Type B pancreatic cell (in vitro differentiated cells): Measurements from ENCODE around the gene ESRRA. TPM values are rescaled to one million over a fixed set of nuclear protein-coding genes. Genes with fewer than 3 reads are reported as not detected.

ENCODE experiments used
- DNase-seq: peaks from one replicate; pipeline ENCODE4 v3.0.0; 2021; ENCODE audit warnings: mixed read lengths; ENCODE audit not compliant: unreplicated experiment; ENCODE audit errors: extremely low spot score
- H3K27ac Mint-ChIP-seq: 2 replicates; pipeline ENCODE4 v1.8.0; 2021; ENCODE audit warnings: mild to moderate bottlenecking, mixed read lengths
- H3K27me3 Mint-ChIP-seq: 2 replicates; pipeline ENCODE4 v1.8.0; 2021; ENCODE audit warnings: mixed read lengths
- H3K36me3 Mint-ChIP-seq: 2 replicates; pipeline ENCODE4 v1.8.0; 2021; ENCODE audit warnings: mixed read lengths
- H3K4me1 Mint-ChIP-seq: one replicate; pipeline ENCODE4 v1.8.0; 2021; ENCODE audit warnings: mixed read lengths; ENCODE audit not compliant: unreplicated experiment
- H3K4me3 Mint-ChIP-seq: 2 replicates; pipeline ENCODE4 v1.8.0; 2021; ENCODE audit warnings: mild to moderate bottlenecking, mixed read lengths
- H3K9me3 Mint-ChIP-seq: 2 replicates; pipeline ENCODE4 v1.8.0; 2021; ENCODE audit warnings: mixed read lengths
- total RNA-seq: library from RNA; stranded (reverse); gene quantifications from 2 replicates; pipeline ENCODE4 v1.2.1, GENCODE V29; 2021; ENCODE audit warnings: low replicate concordance
- TF ChIP-seq, protein P1 (sequence below): fragments of 200-600 bp; sonication (generic); conservative IDR thresholded peaks from 2 replicates; pipeline ENCODE4 v1.5.0; 2021; ENCODE audit warnings: antibody characterized with exemption, mild to moderate bottlenecking

ESRRA gene
- total RNA-seq, 1 donor from 2014 or later: 41.7 TPM

DNA sequence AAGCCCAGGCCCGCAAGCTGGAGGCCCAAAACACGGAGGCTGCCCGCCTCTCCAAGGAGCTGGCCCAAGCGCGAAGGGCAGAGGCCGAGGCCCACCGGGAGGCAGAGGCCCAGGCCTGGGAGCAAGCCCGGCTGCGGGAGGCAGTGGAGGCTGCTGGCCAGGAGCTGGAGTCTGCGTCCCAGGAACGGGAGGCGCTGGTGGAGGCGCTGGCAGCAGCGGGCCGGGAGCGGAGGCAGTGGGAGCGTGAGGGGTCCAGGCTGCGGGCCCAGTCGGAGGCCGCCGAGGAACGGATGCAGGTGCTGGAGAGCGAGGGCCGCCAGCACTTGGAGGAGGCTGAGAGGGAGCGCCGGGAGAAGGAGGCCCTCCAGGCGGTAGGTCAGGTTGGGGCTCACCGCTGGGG is 39.5 kb downstream of the ESRRA start:
- Mint-ChIP-seq H3K36me3 (no peaks in the 10 kb centered on the region), H3K9me3 (no peaks in the 10 kb centered on the region), H3K27me3 (no peaks in the 10 kb centered on the region)

DNA sequence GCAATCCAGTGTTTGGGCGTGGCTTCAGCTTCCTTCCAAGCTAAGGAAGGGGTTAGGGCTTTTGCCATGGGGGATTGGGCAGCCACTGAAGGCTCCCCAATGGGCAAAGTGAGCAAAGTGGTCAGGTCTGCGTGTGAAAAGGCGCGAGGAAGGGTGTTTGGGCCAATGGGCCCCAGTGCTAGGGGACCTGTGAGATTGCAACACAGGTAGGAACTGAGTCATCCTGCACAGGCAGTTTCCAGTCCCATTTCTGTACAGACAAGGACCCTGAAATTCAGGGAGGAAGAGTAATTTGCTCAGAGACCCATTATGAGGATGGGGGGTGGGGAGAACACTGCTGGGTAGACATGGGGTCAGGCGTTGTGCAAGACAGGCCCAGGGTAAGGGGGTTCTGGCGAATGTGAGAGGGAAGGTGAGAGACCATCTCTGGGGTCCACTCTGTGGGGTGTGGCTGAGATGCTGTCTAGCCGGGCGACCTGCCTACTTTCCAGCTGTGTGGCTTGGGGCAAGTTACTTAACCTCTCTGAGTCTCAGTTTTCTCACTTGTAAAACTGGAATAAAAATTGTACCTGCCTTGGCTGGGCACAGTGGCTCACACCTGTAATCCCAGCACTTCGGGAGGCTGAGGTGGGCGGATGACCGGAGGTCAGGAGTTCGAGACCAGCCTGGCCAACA is 42.0 kb downstream of the ESRRA start:
- H3K4me3 Mint-ChIP-seq: no peak overlapping the region
- TF ChIP-seq, protein P1, sequence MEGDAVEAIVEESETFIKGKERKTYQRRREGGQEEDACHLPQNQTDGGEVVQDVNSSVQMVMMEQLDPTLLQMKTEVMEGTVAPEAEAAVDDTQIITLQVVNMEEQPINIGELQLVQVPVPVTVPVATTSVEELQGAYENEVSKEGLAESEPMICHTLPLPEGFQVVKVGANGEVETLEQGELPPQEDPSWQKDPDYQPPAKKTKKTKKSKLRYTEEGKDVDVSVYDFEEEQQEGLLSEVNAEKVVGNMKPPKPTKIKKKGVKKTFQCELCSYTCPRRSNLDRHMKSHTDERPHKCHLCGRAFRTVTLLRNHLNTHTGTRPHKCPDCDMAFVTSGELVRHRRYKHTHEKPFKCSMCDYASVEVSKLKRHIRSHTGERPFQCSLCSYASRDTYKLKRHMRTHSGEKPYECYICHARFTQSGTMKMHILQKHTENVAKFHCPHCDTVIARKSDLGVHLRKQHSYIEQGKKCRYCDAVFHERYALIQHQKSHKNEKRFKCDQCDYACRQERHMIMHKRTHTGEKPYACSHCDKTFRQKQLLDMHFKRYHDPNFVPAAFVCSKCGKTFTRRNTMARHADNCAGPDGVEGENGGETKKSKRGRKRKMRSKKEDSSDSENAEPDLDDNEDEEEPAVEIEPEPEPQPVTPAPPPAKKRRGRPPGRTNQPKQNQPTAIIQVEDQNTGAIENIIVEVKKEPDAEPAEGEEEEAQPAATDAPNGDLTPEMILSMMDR: no peak
- H3K27ac Mint-ChIP-seq: peak overlapping the region; percentile 26
- DNase-seq: no peak
- no peaks in the 10 kb centered on the region for H3K9me3 Mint-ChIP-seq
- no peaks in the 10 kb centered on the region for H3K36me3 Mint-ChIP-seq
- no peaks in the 10 kb centered on the region for H3K27me3 Mint-ChIP-seq
- H3K4me1 Mint-ChIP-seq: peaks cover 4% of the 10 kb centered on the region

More for the DNA sequence above, 39.5 kb downstream of the ESRRA start:
- no peak overlapping the region for H3K27ac Mint-ChIP-seq
- no peak for DNase-seq
- TF ChIP-seq, protein P1: no peak
- H3K4me3 Mint-ChIP-seq: no peak overlapping the region
- H3K4me1 Mint-ChIP-seq: peaks cover 7% of the 10 kb centered on the region

DNA sequence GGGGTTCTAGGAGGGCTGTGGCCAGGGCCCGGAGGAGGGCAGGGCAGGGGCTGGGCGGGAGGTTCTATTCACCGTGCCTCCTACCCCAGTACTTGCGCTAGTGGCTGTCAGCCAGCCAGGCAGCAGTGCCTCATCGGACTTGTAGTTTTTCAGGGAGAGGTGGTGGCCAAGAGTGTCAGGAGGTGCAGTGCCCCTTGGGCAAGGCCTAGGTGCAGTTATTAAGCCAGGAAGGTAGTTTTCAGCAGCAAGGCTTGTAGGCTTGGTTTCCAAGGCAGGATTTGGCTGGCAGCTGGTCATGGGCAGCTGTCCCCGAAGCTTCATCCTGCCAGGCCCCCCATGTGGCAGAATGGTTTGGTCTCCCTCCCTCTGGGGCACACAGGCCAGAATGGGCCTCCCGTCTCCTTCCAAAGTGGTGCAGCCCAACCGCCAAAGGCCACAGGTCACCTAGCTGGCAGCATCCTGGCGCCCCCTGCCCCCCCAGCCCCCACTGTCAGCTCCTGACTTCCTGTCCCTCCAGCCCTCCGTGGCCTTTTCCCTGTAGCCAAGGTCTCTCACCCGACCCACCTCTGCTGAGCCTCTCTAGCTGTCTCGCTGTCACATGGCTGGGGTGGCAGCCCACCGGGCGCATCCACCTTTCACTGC is 43.2 kb downstream of the ESRRA start:
- Mint-ChIP-seq H3K27me3 (no peaks in the 10 kb centered on the region), H3K4me3 (no peak overlapping the region), H3K4me1 (peaks cover 4% of the 10 kb centered on the region), H3K36me3 (no peaks in the 10 kb centered on the region), H3K9me3 (no peaks in the 10 kb centered on the region), H3K27ac (no peak overlapping the region)
- TF ChIP-seq, protein P1: no peak
- DNase-seq: no peak

DNA sequence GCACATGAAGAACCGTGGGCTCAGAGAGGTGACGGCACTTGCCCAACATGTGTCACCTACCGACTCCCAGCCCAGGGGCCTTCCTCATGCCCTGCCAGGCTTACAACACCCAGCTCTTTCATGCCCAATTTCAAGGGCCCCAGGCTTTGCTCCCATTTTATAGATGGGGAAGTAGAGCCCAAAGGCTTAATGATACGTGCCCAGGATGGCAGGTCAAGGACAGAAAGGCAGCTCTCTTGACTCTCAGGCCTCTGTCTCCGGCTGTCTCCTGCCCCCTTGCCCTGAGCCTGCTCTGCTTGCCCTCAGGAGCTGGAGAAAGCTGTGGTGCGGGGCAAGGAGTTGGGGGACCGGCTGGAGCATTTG is 43.7 kb downstream of the ESRRA start:
- H3K4me1 Mint-ChIP-seq: peaks cover 4% of the 10 kb centered on the region
- no peaks in the 10 kb centered on the region for H3K9me3 Mint-ChIP-seq
- no peak overlapping the region for H3K4me3 Mint-ChIP-seq
- DNase-seq: no peak
- TF ChIP-seq, protein P1: no peak
- H3K36me3 Mint-ChIP-seq: no peaks in the 10 kb centered on the region
- H3K27ac Mint-ChIP-seq: no peak overlapping the region
- no peaks in the 10 kb centered on the region for H3K27me3 Mint-ChIP-seq

DNA sequence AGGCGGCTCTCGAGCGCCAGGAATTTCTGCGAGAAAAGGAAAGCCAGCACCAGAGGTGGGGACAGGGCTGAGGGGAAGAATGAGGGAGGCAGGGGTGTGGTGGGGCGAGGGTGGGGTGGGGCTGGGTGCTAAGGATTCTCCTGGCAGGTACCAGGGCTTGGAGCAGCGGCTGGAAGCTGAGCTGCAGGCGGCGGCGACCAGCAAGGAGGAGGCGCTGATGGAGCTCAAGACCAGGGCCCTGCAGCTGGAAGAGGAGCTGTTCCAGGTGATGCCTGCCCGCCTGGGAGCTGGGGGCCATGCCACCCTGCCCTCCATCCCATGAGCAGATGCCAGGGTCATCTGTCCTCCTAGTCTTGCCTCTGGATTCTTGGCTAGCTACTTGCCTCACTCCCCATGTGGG is 44.1 kb downstream of the ESRRA start:
- Mint-ChIP-seq H3K27me3 (no peaks in the 10 kb centered on the region), H3K4me3 (no peak overlapping the region), H3K27ac (no peak overlapping the region), H3K36me3 (no peaks in the 10 kb centered on the region), H3K4me1 (peaks cover 4% of the 10 kb centered on the region), H3K9me3 (no peaks in the 10 kb centered on the region)
- DNase-seq: no peak
- TF ChIP-seq, protein P1: no peak
